Measurements from ENCODE around the gene PPP6R2. TPM values are rescaled to one million over a fixed set of nuclear protein-coding genes. Genes with fewer than 3 reads are reported as not detected.

Gene PPP6R2
- total RNA-seq, 2 experiments from 2014 or later, result 62.3 to 64.5 TPM

- ChIA-PET CTCF (ENCODE audit: unreplicated experiment) (interaction anchor here (0.5 to 0.8 kb wide), 2 partner anchors 10 to 50 kb away, joined by 3 to 20 read pairs; no protein-coding TSS in a partner anchor), POLR2A (no interaction called here)
- DNase-seq (ENCODE audit: low spot score), result no peak
- no TSS peak for BruUV-seq (replicated peaks)
- Histone ChIP-seq H3K79me2 (ENCODE audit: insufficient read depth, low read depth, low read length) (no peaks in the 10 kb centered on the region), H4K20me1 (ENCODE audit: insufficient read depth, low read length) (no peaks in the 10 kb centered on the region), H3K36me3 (ENCODE audit: insufficient read depth, low read length) (no peaks in the 10 kb centered on the region), H3K4me2 (ENCODE audit: low read length) (peak overlapping the region; percentile 59), H3K4me1 (ENCODE audit: insufficient read depth, low read length, poor library complexity, severe bottlenecking) (peaks cover 33% of the 10 kb centered on the region), H3K9me2 (ENCODE audit: insufficient read depth, low read length) (no peaks in the 10 kb centered on the region), H3K4me3 (ENCODE audit: low read depth, low read length, poor library complexity, severe bottlenecking) (peak overlapping the region; percentile 77), H2AFZ (ENCODE audit: low read length) (no peak overlapping the region), H3K9me3 (ENCODE audit: low read length) (no peaks in the 10 kb centered on the region), H3K27ac (ENCODE audit: low read depth, low read length, poor library complexity, severe bottlenecking) (no peak overlapping the region)
- intact Hi-C loops (cut with micrococcal nuclease; ENCODE audit: unreplicated experiment), result loop anchor here (2.0 to 5.0 kb wide), 2 partner anchors 34 to 50 kb away; no protein-coding TSS in a partner anchor
- TF ChIP-seq, protein P1, sequence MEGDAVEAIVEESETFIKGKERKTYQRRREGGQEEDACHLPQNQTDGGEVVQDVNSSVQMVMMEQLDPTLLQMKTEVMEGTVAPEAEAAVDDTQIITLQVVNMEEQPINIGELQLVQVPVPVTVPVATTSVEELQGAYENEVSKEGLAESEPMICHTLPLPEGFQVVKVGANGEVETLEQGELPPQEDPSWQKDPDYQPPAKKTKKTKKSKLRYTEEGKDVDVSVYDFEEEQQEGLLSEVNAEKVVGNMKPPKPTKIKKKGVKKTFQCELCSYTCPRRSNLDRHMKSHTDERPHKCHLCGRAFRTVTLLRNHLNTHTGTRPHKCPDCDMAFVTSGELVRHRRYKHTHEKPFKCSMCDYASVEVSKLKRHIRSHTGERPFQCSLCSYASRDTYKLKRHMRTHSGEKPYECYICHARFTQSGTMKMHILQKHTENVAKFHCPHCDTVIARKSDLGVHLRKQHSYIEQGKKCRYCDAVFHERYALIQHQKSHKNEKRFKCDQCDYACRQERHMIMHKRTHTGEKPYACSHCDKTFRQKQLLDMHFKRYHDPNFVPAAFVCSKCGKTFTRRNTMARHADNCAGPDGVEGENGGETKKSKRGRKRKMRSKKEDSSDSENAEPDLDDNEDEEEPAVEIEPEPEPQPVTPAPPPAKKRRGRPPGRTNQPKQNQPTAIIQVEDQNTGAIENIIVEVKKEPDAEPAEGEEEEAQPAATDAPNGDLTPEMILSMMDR (conservative IDR thresholded peaks at IDR 0.05; ENCODE audit: low read length), result no peak
- no peak for TF ChIP-seq EZH2phosphoT487 (IDR thresholded peaks at IDR 0.05; ENCODE audit: borderline replicate concordance, low read depth, low read length)
Observed at GRCh38 chr22:50326225-50326955, 16.7 kb upstream of the PPP6R2 start.

DNA sequence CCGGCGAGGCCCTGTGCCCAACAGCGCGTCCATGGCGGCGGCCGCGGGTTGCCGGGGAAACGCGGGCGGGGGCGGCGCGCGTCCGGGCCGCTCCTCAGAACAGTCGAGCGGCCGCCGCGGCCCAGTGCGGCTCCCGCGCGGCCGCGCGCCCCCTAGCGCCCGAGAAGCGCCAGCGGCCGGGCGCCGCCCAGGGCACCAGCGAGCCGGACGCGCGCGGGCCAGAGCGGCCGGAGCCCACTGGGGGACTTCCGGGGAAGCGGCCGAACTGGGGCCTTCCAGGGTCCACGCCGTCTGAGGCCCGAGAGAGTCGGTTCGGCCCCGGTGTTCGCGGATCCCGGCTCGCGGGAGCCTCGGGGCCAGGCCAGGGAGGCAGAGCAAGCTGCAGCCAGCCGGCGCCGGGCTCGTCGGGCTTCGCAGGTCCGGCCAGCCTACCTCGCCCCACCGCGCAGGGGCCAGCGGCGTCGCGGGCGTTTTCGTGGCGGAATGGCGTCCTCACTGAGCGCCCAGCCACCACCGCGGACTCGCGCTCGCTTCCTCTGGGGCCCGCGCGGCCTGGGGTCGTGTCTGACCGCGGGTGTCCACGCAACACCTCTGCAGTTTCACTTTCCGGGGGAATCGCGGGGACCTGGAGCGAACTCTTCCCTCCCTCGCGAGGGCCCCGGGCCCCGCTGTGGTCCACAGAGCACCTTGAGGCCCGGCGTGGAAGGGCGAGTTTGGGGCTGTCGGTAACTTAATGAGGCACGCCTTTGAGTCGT lies 16.0 kb upstream of the PPP6R2 start, which contains the start of gene DENND6B:
DENND6B (minus strand) TSS at position 57 of the 755 bp plus-strand sequence; CDS start at position 33, 24 bp downstream.
- Histone ChIP-seq H4K20me1 (ENCODE audit: insufficient read depth, low read length) (no peaks in the 10 kb centered on the region), H3K4me3 (ENCODE audit: low read depth, low read length, poor library complexity, severe bottlenecking) (peak within 1 kb of the TSS; percentile 77), H3K36me3 (ENCODE audit: insufficient read depth, low read length) (no peaks in the 10 kb centered on the region), H2AFZ (ENCODE audit: low read length) (peak within 1 kb of the TSS; percentile 92), H3K27ac (ENCODE audit: low read depth, low read length, poor library complexity, severe bottlenecking) (peak within 1 kb of the TSS; percentile 33), H3K9me3 (ENCODE audit: low read length) (no peaks in the 10 kb centered on the region), H3K9me2 (ENCODE audit: insufficient read depth, low read length) (no peaks in the 10 kb centered on the region), H3K4me1 (ENCODE audit: insufficient read depth, low read length, poor library complexity, severe bottlenecking) (peaks cover 33% of the 10 kb centered on the region), H3K79me2 (ENCODE audit: insufficient read depth, low read depth, low read length) (no peaks in the 10 kb centered on the region), H3K4me2 (ENCODE audit: low read length) (peak within 1 kb of the TSS; percentile 75)
- CTCF ChIA-PET (ENCODE audit: unreplicated experiment), result interaction anchor here (1.2 kb wide), 1 partner anchor 51 kb away, joined by 3 read pairs; no protein-coding TSS in a partner anchor
- TF ChIP-seq EZH2phosphoT487 (IDR thresholded peaks at IDR 0.05; ENCODE audit: borderline replicate concordance, low read depth, low read length), result no peak
- TF ChIP-seq, protein P1 (conservative IDR thresholded peaks at IDR 0.05; ENCODE audit: low read length), result peak; percentile 54
- BruUV-seq (replicated peaks), result no TSS peak
- intact Hi-C loops (cut with micrococcal nuclease; ENCODE audit: unreplicated experiment), result loop anchor here (1.0 to 5.0 kb wide), 4 partner anchors 13 to 50 kb away; no protein-coding TSS in a partner anchor
- DNase-seq (ENCODE audit: low spot score), result peak; percentile 87
- POLR2A ChIA-PET, result no interaction called here
